ENCODE data around the gene PRSS33. TPM values are rescaled to one million over a fixed set of nuclear protein-coding genes. Genes with fewer than 3 reads are reported as not detected.
A peak's percentile ranks its signal among the peaks of the same experiment; 100 is the strongest.

PRSS33 gene
- total and polyA plus RNA-seq, 10 donors = 0.03 to 0.67 (median 0.32) TPM; not detected in 7

- Histone ChIP-seq H3K4me3 (no peak overlapping the region), H3K27me3 (replicated peaks in 1 of 7) (no peaks in the 10 kb centered on the region), H3K4me1 (peaks cover 0 to 27% (median 5%) of the 10 kb centered on the region in 6 donors), H3K36me3 (peaks cover 12 to 100% (median 100%) of the 10 kb centered on the region in 6 donors), H3K27ac (no peak overlapping the region), H3K9me3 (no peaks in the 10 kb centered on the region)
- peak; percentile 20 for DNase-seq
- TF ChIP-seq POLR2AphosphoS5 (IDR thresholded peaks at IDR 0.05) (peak in 1 of 3 donors; percentile 22), POLR2A (IDR thresholded peaks at IDR 0.05) (no peak)
- intact Hi-C loops (cut with DNase I; ENCODE audit: low total_unique reads) = no loop called here
- WGBS, 5 donors = 96 to 100% (median 98%) methylated on average over 6 of the region's 6 CpGs
Observed at GRCh38 chr16:2763173-2763572, 24.2 kb downstream of the PRSS33 start.

- WGBS, 5 donors = 96 to 99% (median 98%) methylated on average over 13 of the region's 13 CpGs
- Histone ChIP-seq H3K9me3 (no peaks in the 10 kb centered on the region), H3K4me1 (peaks cover 0 to 29% (median 8%) of the 10 kb centered on the region in 6 donors), H3K27me3 (replicated peaks in 1 of 7) (no peaks in the 10 kb centered on the region), H3K27ac (no peak overlapping the region), H3K36me3 (peaks cover 12 to 100% (median 100%) of the 10 kb centered on the region in 6 donors), H3K4me3 (no peak overlapping the region)
- intact Hi-C loops (cut with DNase I; ENCODE audit: low total_unique reads) = no loop called here
- DNase-seq = peak; percentile 43
- TF ChIP-seq POLR2A (IDR thresholded peaks at IDR 0.05) (no peak), CTCF (IDR thresholded peaks at IDR 0.05 in 8 of 11, conservative IDR thresholded peaks at IDR 0.05 in 3 of 11) (no peak), POLR2AphosphoS5 (IDR thresholded peaks at IDR 0.05) (no peak)
Observed at GRCh38 chr16:2762711-2763110, 24.6 kb downstream of the PRSS33 start.

- TF ChIP-seq POLR2AphosphoS5 (IDR thresholded peaks at IDR 0.05) (peak; percentile 60 to 85 (median 62)), POLR2A (IDR thresholded peaks at IDR 0.05) (no peak), CTCF (IDR thresholded peaks at IDR 0.05 in 8 of 11, conservative IDR thresholded peaks at IDR 0.05 in 3 of 11) (no peak)
- H3K36me3 ChIP-seq = peaks cover 12 to 100% (median 100%) of the 10 kb centered on the region in 6 donors
- no peak overlapping the region for H3K4me3 ChIP-seq
- no peaks in the 10 kb centered on the region for H3K27me3 ChIP-seq (replicated peaks in 1 of 7)
- no peak overlapping the region for H3K27ac ChIP-seq
- intact Hi-C loops (cut with DNase I; ENCODE audit: low total_unique reads) = no loop called here
- WGBS, 5 donors = 97 to 98% (median 98%) methylated on average over 21 to 42 of the region's 42 CpGs
- peak; percentile 71 for DNase-seq
- no peaks in the 10 kb centered on the region for H3K9me3 ChIP-seq
- H3K4me1 ChIP-seq = peaks cover 0 to 35% (median 14%) of the 10 kb centered on the region in 6 donors
Observed at GRCh38 chr16:2761886-2762583, 25.3 kb downstream of the PRSS33 start.

- no peaks in the 10 kb centered on the region for H3K27me3 ChIP-seq (replicated peaks in 1 of 7)
- H3K9me3 ChIP-seq = no peaks in the 10 kb centered on the region
- no peak overlapping the region for H3K4me3 ChIP-seq
- peaks cover 4 to 41% (median 19%) of the 10 kb centered on the region in 6 donors for H3K4me1 ChIP-seq
- peaks cover 12 to 100% (median 97%) of the 10 kb centered on the region in 6 donors for H3K36me3 ChIP-seq
- DNase-seq = peak; percentile 46
- intact Hi-C loops (cut with DNase I; ENCODE audit: low total_unique reads) = no loop called here
- TF ChIP-seq POLR2AphosphoS5 (IDR thresholded peaks at IDR 0.05) = no peak
- WGBS, 5 donors = 92 to 99% (median 97%) methylated on average over 10 of the region's 10 CpGs
- H3K27ac ChIP-seq = no peak overlapping the region
Observed at GRCh38 chr16:2761472-2761871, 25.9 kb downstream of the PRSS33 start.

- intact Hi-C loops (cut with DNase I; ENCODE audit: low total_unique reads) = no loop called here
- Histone ChIP-seq H3K9me3 (no peaks in the 10 kb centered on the region), H3K36me3 (peaks cover 7 to 64% (median 56%) of the 10 kb centered on the region in 6 donors), H3K27ac (no peak overlapping the region), H3K4me3 (no peak overlapping the region), H3K27me3 (replicated peaks in 1 of 7) (no peaks in the 10 kb centered on the region), H3K4me1 (peaks cover 29 to 76% (median 52%) of the 10 kb centered on the region in 6 donors)
- peak; percentile 27 for DNase-seq
- TF ChIP-seq CTCF (IDR thresholded peaks at IDR 0.05 in 8 of 11, conservative IDR thresholded peaks at IDR 0.05 in 3 of 11) = no peak
- peak in 1 of 3 donors; percentile 13 for TF ChIP-seq POLR2AphosphoS5 (IDR thresholded peaks at IDR 0.05)
- no peak for TF ChIP-seq POLR2A (IDR thresholded peaks at IDR 0.05)
- 77 to 85% (median 81%) methylated on average over 11 of the region's 11 CpGs for WGBS, 5 donors
Observed at GRCh38 chr16:2757344-2757743, 30.0 kb downstream of the PRSS33 start.

Data from spleen (tissue), 11 donors.